CD4-positive, CD25-positive, alpha-beta regulatory T cell (primary cell): ENCODE results near the gene CTPS2. TPM values are rescaled to one million over a fixed set of nuclear protein-coding genes. Genes with fewer than 3 reads are reported as not detected.
"Not testable (repeated sequence)": the region's sequence is repeated elsewhere in the genome, so short reads cannot be mapped to it uniquely, and the experiment has no call there.

Experiments used
- ATAC-seq, 2 donors: fragments of 150-1000 bp; cut with Tn5 transposase; one replicate each; pipeline ENCODE4 v1.10.0; 2021; ENCODE audit warnings: low read depth in 2 of 2, moderate number of reproducible peaks in 2 of 2, moderate library complexity in 1 of 2
- DNase-seq, 3 donors: peaks; one replicate each; pipeline versions ENCODE4 v3.0.0 to v3.0.0-alpha.2; 2012 to 2022; ENCODE audit warnings: mixed read lengths in 1 of 3
- H3K27ac ChIP-seq: one replicate; pipeline ENCODE4 v1.7.0; 2013; ENCODE audit warnings: mild to moderate bottlenecking, low read length; ENCODE audit not compliant: insufficient read depth, poor library complexity, severe bottlenecking
- H3K27me3 ChIP-seq: one replicate; pipeline ENCODE4 v1.7.0; 2013; ENCODE audit warnings: low read length; ENCODE audit not compliant: control insufficient read depth, insufficient read depth
- H3K36me3 ChIP-seq: one replicate; pipeline ENCODE4 v1.7.0; 2013; ENCODE audit warnings: mild to moderate bottlenecking, low read length, moderate library complexity; ENCODE audit not compliant: control insufficient read depth, insufficient read depth
- H3K4me1 ChIP-seq: 2 replicates; pipeline ENCODE4 v1.7.0; 2013; ENCODE audit warnings: mild to moderate bottlenecking, low read length; ENCODE audit not compliant: insufficient read depth, control insufficient read depth, poor library complexity, severe bottlenecking
- H3K4me3 ChIP-seq: one replicate; pipeline ENCODE4 v1.7.0; 2013; ENCODE audit warnings: low read depth, mild to moderate bottlenecking, low read length, moderate library complexity
- H3K9me3 ChIP-seq, 2 experiments: 1 replicate in 1 of 2; 2 replicates in 1 of 2; pipeline ENCODE4 v1.7.0; 2013; ENCODE audit warnings: low read length in 2 of 2, mild to moderate bottlenecking in 1 of 2, moderate library complexity in 1 of 2; ENCODE audit not compliant: control insufficient read depth in 2 of 2
- H3K27ac Mint-ChIP-seq, 3 donors: one replicate each; pipeline ENCODE4 v1.8.0; 2020 to 2022; ENCODE audit warnings: mild to moderate bottlenecking in 3 of 3, mixed read lengths in 3 of 3, moderate library complexity in 2 of 3
- H3K27me3 Mint-ChIP-seq: one replicate; pipeline ENCODE4 v1.8.0; 2022; ENCODE audit warnings: mild to moderate bottlenecking, mixed read lengths
- H3K36me3 Mint-ChIP-seq: one replicate; pipeline ENCODE4 v1.8.0; 2020; ENCODE audit warnings: mixed read lengths
- H3K4me1 Mint-ChIP-seq, 4 donors: one replicate each; pipeline ENCODE4 v1.8.0; 2020 to 2022; ENCODE audit warnings: mixed read lengths in 4 of 4, mild to moderate bottlenecking in 1 of 4
- H3K4me3 Mint-ChIP-seq, 4 donors: one replicate each; pipeline ENCODE4 v1.8.0; 2020 to 2022; ENCODE audit warnings: mild to moderate bottlenecking in 4 of 4, mixed read lengths in 4 of 4, moderate library complexity in 3 of 4
- H3K9me3 Mint-ChIP-seq, 7 donors: one replicate each; pipeline ENCODE4 v1.8.0; 2020 to 2022; ENCODE audit warnings: mixed read lengths in 7 of 7, mild to moderate bottlenecking in 3 of 7, moderate library complexity in 2 of 7
- polyA plus RNA-seq, 4 donors: library from polyadenylated mRNA; unstranded; fragments of 300-500 nt; fragmentation: Illumina TruSeq; gene quantifications; one replicate each; pipeline ENCODE4 v1.2.3, GENCODE V29; 2021
- total RNA-seq: library from RNA; stranded (reverse); gene quantifications from one replicate; pipeline ENCODE4 v1.2.3, GENCODE V29; 2022

CTPS2 gene
- total and polyA plus RNA-seq, 5 donors from 2014 or later: 3.7 to 4.8 (median 4.5) TPM

DNA sequence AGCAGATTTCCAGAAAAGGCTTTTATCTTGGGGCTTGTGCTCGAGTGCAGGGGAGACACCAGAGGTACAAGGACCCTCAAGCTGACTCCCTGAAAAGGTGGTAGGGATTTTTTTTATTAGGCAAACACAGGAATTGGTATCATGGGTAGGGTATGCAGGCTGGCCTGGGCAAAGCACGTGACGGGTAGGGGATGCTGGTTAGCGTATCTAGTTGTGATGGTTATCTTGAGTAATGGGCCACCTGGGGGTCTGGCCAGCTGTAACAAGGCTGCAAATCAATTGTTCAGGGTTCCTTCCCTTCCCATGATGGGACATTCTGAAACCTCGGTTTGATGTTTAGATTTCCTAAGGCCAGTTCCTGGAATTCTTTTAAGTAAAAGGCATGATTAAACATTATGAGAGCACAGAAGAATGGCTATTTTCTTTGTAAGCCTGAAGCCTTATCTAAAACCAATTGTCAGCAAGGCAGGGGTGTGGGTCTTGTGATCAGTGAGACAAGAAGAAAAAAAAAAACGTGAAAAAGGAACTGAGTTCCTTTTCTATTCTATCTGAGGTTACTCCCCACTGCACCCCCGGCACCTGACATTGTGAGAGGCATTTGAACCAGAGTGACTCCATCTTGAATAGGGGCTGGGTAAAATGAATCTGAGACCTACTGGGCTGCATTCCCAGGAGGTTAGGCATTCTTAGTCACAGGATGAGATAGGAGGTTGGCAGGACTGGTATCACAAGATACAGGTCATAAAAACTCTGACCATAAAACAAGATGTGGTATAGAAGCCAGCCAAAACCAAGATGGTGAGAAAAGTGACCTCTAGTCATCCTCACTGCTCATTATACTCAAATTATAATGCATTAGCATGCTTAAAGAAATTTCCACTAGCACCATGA, 126.7 kb downstream of the CTPS2 start:
- Mint-ChIP-seq H3K27me3 (no peaks in the 10 kb centered on the region), H3K9me3 (peaks cover 0 to 12% (median 0%) of the 10 kb centered on the region in 7 donors), H3K36me3 (peaks cover 3% of the 10 kb centered on the region), H3K27ac (peak overlapping the region in 1 of 3 donors; percentile 49), H3K4me3 (no peak overlapping the region), H3K4me1 (peaks cover 0 to 5% (median 0%) of the 10 kb centered on the region in 4 donors)
- Histone ChIP-seq H3K4me3 (no peak overlapping the region), H3K36me3 (no peaks in the 10 kb centered on the region), H3K27ac (no peak overlapping the region), H3K27me3 (no peaks in the 10 kb centered on the region), H3K9me3 (no peaks in the 10 kb centered on the region), H3K4me1 (no peaks in the 10 kb centered on the region)
- DNase-seq: no peak
- no peak for ATAC-seq

GRCh38 chrX:16580004-16580797, 132.3 kb downstream of the CTPS2 start:
- H3K4me3 ChIP-seq, ATAC-seq, H3K27ac ChIP-seq, H3K9me3 ChIP-seq, H3K4me3 Mint-ChIP-seq, DNase-seq, H3K4me1 ChIP-seq, H3K36me3 Mint-ChIP-seq, H3K9me3 Mint-ChIP-seq, H3K27me3 ChIP-seq, H3K36me3 ChIP-seq, H3K4me1 Mint-ChIP-seq, H3K27ac Mint-ChIP-seq, H3K27me3 Mint-ChIP-seq: not testable (repeated sequence)

DNA sequence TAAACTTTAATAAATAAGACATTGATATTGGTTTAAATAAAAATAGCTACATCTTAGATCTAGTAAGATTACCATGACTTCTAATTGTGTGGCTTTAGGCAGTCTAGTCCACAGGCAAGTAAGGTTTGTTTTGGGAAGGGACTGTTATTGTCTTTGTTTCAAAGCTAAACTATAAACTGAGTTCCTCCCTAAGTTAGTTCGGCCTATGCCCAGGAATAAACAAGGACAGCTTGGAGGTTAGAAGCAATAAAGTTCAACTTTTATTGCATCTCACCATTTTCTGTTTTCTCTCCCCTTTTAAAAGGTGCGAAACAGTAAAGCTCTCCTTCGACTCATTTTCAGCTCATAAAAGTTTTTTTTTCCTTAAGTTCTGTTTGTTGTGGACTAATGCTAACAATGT, 133.0 kb downstream of the CTPS2 start:
- no peaks in the 10 kb centered on the region for H3K9me3 ChIP-seq
- no peaks in the 10 kb centered on the region for H3K36me3 Mint-ChIP-seq
- DNase-seq (no peak), ATAC-seq (no peak)
- no peak overlapping the region for H3K4me3 Mint-ChIP-seq
- H3K27me3 ChIP-seq: no peaks in the 10 kb centered on the region
- H3K4me3 ChIP-seq: no peak overlapping the region
- H3K27ac Mint-ChIP-seq: no peak overlapping the region
- H3K36me3 ChIP-seq: no peaks in the 10 kb centered on the region
- peaks cover 0 to 5% (median 0%) of the 10 kb centered on the region in 4 donors for H3K4me1 Mint-ChIP-seq
- peaks cover 0 to 9% (median 0%) of the 10 kb centered on the region in 7 donors for H3K9me3 Mint-ChIP-seq
- H3K27me3 Mint-ChIP-seq: no peaks in the 10 kb centered on the region
- no peak overlapping the region for H3K27ac ChIP-seq
- H3K4me1 ChIP-seq: no peaks in the 10 kb centered on the region

DNA sequence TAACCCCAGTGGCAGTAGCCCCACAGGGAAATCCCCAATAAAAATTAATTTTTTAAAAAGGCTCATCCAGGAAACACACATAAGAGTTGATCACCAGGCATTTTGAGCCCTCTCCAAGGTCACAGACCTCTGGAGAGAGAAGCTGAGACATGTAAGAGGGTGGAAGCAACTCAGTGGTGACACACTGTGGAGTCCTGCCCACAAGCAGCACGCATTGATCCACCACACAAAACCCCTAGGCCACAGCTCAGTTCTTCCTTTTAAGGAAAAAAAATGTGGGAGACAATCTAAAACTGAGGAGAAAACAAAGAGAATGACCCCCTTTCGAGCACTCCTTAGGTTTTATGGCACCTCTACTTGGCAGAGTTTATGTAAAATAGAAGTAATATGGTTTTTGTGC, 134.3 kb downstream of the CTPS2 start:
- Histone ChIP-seq H3K4me3 (no peak overlapping the region), H3K9me3 (no peaks in the 10 kb centered on the region), H3K4me1 (no peaks in the 10 kb centered on the region), H3K27me3 (no peaks in the 10 kb centered on the region), H3K36me3 (no peaks in the 10 kb centered on the region), H3K27ac (no peak overlapping the region)
- Mint-ChIP-seq H3K27ac (no peak overlapping the region), H3K36me3 (no peaks in the 10 kb centered on the region), H3K4me3 (no peak overlapping the region), H3K27me3 (no peaks in the 10 kb centered on the region), H3K4me1 (peaks cover 0 to under 1% (median 0%) of the 10 kb centered on the region in 4 donors), H3K9me3 (peaks cover 0 to 8% (median 0%) of the 10 kb centered on the region in 7 donors)
- ATAC-seq (no peak), DNase-seq (no peak)

DNA sequence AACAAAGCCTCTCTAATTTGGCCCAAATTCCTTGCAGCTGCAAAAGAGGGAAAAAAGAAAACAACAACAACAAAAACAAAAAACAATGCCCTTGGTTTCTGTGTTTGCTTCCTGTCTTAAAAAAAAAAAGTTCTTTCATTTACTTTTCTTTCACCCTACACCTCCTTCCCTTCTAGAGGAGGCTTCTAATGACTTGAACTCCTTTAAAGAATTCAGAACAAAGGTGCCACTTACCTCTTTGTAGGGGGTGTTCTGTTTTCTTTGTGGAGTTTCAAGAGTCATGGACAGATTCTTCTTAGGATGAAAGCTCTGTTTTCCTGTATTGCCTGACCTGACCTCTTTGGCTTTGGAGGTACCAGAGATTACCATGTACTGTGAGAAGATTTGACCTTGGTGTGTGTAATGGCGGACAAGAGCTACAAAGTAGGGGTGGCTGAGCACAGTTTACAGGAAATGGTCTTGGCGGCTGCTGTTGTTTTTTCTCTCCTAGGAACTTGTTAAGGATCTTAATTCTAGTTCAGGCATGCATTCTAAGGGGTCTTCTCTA, 134.9 kb downstream of the CTPS2 start:
- no peaks in the 10 kb centered on the region for H3K4me1 ChIP-seq
- no peaks in the 10 kb centered on the region for H3K36me3 Mint-ChIP-seq
- no peaks in the 10 kb centered on the region for H3K4me1 Mint-ChIP-seq
- H3K9me3 ChIP-seq: no peaks in the 10 kb centered on the region
- ATAC-seq: no peak
- no peak overlapping the region for H3K4me3 ChIP-seq
- H3K9me3 Mint-ChIP-seq: peaks cover 0 to 7% (median 0%) of the 10 kb centered on the region in 7 donors
- H3K27me3 Mint-ChIP-seq: no peaks in the 10 kb centered on the region
- H3K36me3 ChIP-seq: no peaks in the 10 kb centered on the region
- DNase-seq: no peak
- no peak overlapping the region for H3K27ac Mint-ChIP-seq
- peak overlapping the region in 1 of 4 donors; percentile 58 for H3K4me3 Mint-ChIP-seq
- H3K27ac ChIP-seq: no peak overlapping the region
- no peaks in the 10 kb centered on the region for H3K27me3 ChIP-seq

DNA sequence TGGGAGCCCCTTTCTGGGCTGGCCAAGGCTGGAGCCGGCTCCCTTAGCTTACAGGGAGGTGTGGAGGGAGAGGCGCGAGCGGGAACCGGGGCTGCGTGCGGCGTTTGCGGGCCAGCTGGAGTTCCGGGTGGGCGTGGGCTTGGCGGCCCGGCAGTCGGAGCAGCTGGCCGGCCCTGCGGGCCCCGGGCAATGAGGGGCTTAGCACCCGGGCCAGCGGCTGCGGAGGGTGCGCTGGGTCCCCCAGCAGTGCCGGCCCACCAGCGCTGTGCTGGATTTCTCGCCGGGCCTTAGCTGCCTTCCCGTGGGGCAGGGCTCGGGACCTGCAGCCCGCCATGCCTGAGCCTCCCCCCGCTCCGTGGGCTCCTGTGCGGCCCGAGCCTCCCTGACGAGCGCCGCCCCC, 137.1 kb downstream of the CTPS2 start:
- not testable (repeated sequence) for H3K27me3 Mint-ChIP-seq, H3K36me3 Mint-ChIP-seq, H3K27me3 ChIP-seq, H3K27ac ChIP-seq, H3K27ac Mint-ChIP-seq, H3K4me1 ChIP-seq, H3K4me3 ChIP-seq, DNase-seq, H3K4me1 Mint-ChIP-seq, H3K9me3 Mint-ChIP-seq, H3K9me3 ChIP-seq, H3K36me3 ChIP-seq, ATAC-seq, H3K4me3 Mint-ChIP-seq

DNA sequence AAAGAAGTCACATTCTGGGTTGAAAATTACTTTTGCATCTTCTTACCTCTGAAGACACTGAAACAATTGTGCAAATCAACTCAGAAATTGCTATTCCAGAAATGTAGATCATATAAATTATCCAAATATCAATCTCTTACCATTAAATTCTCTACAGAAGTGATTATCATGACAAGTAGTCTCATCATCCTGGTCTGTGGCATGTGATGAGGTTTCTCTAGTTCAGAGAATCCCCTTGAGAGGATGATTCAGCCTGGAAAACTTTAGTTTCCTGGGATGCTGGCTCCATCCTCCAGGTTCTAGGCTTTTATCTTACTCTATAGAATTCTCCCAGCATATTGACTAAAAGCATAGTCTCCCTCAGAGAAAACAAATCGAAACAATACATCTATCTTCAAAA, 138.7 kb downstream of the CTPS2 start:
- no peaks in the 10 kb centered on the region for H3K4me1 Mint-ChIP-seq
- H3K4me3 ChIP-seq: no peak overlapping the region
- no peaks in the 10 kb centered on the region for H3K27me3 ChIP-seq
- ATAC-seq (no peak), DNase-seq (no peak)
- H3K4me1 ChIP-seq: no peaks in the 10 kb centered on the region
- H3K36me3 Mint-ChIP-seq: no peaks in the 10 kb centered on the region
- H3K9me3 ChIP-seq: no peaks in the 10 kb centered on the region
- H3K36me3 ChIP-seq: no peaks in the 10 kb centered on the region
- H3K9me3 Mint-ChIP-seq: no peaks in the 10 kb centered on the region
- no peak overlapping the region for H3K27ac ChIP-seq
- no peak overlapping the region for H3K4me3 Mint-ChIP-seq
- H3K27me3 Mint-ChIP-seq: no peaks in the 10 kb centered on the region
- no peak overlapping the region for H3K27ac Mint-ChIP-seq
